ENCODE data around the gene PIK3AP1. TPM values are rescaled to one million over a fixed set of nuclear protein-coding genes. Genes with fewer than 3 reads are reported as not detected.

PIK3AP1 gene
- total RNA-seq, 1 donor from 2014 or later: 5.4 TPM

GRCh38 chr10:96609510-96609909, 110.8 kb downstream of the PIK3AP1 start:
- no peak for TF ChIP-seq CTCF (IDR thresholded peaks at IDR 0.05; ENCODE audit: borderline replicate concordance)
- no peaks in the 10 kb centered on the region for H3K9me3 ChIP-seq (replicated peaks)
- H3K4me3 ChIP-seq: no peak overlapping the region
- intact Hi-C loops (cut with micrococcal nuclease): no loop called here
- no peak for DNase-seq
- H3K36me3 ChIP-seq: no peaks in the 10 kb centered on the region
- no peak overlapping the region for H3K27ac ChIP-seq (replicated peaks)
- H3K27me3 ChIP-seq (ENCODE audit: low read depth): no peaks in the 10 kb centered on the region
- peaks cover 14% of the 10 kb centered on the region for H3K4me1 ChIP-seq

GRCh38 chr10:96608805-96609204, 111.5 kb downstream of the PIK3AP1 start:
- no peak for DNase-seq
- no peaks in the 10 kb centered on the region for H3K9me3 ChIP-seq (replicated peaks)
- peaks cover 8% of the 10 kb centered on the region for H3K4me1 ChIP-seq
- intact Hi-C loops (cut with micrococcal nuclease): no loop called here
- no peak for TF ChIP-seq CTCF (IDR thresholded peaks at IDR 0.05; ENCODE audit: borderline replicate concordance)
- H3K36me3 ChIP-seq: no peaks in the 10 kb centered on the region
- H3K27me3 ChIP-seq (ENCODE audit: low read depth): no peaks in the 10 kb centered on the region
- H3K27ac ChIP-seq (replicated peaks): no peak overlapping the region
- no peak overlapping the region for H3K4me3 ChIP-seq

- intact Hi-C loops (cut with micrococcal nuclease): no loop called here
- Histone ChIP-seq H3K4me1 (peaks cover 8% of the 10 kb centered on the region), H3K4me3 (no peak overlapping the region), H3K36me3 (no peaks in the 10 kb centered on the region), H3K9me3 (replicated peaks) (no peaks in the 10 kb centered on the region), H3K27me3 (ENCODE audit: low read depth) (no peaks in the 10 kb centered on the region), H3K27ac (replicated peaks) (no peak overlapping the region)
- DNase-seq: no peak
- no peak for TF ChIP-seq CTCF (IDR thresholded peaks at IDR 0.05; ENCODE audit: borderline replicate concordance)
Observed at GRCh38 chr10:96608262-96608661, 112.1 kb downstream of the PIK3AP1 start.

GRCh38 chr10:96606946-96607345, 113.4 kb downstream of the PIK3AP1 start:
- TF ChIP-seq CTCF (IDR thresholded peaks at IDR 0.05; ENCODE audit: borderline replicate concordance): no peak
- Histone ChIP-seq H3K4me1 (peaks cover 8% of the 10 kb centered on the region), H3K27ac (replicated peaks) (no peak overlapping the region), H3K9me3 (replicated peaks) (no peaks in the 10 kb centered on the region), H3K36me3 (no peaks in the 10 kb centered on the region), H3K4me3 (no peak overlapping the region), H3K27me3 (ENCODE audit: low read depth) (no peaks in the 10 kb centered on the region)
- DNase-seq: no peak
- intact Hi-C loops (cut with micrococcal nuclease): no loop called here

GRCh38 chr10:96606216-96606615, 114.1 kb downstream of the PIK3AP1 start:
- no peak overlapping the region for H3K27ac ChIP-seq (replicated peaks)
- peaks cover 8% of the 10 kb centered on the region for H3K4me1 ChIP-seq
- H3K27me3 ChIP-seq (ENCODE audit: low read depth): no peaks in the 10 kb centered on the region
- TF ChIP-seq CTCF (IDR thresholded peaks at IDR 0.05; ENCODE audit: borderline replicate concordance): no peak
- H3K36me3 ChIP-seq: no peaks in the 10 kb centered on the region
- no peak overlapping the region for H3K4me3 ChIP-seq
- DNase-seq: no peak
- intact Hi-C loops (cut with micrococcal nuclease): no loop called here
- no peaks in the 10 kb centered on the region for H3K9me3 ChIP-seq (replicated peaks)

- H3K4me3 ChIP-seq: no peak overlapping the region
- intact Hi-C loops (cut with micrococcal nuclease): no loop called here
- no peaks in the 10 kb centered on the region for H3K9me3 ChIP-seq (replicated peaks)
- H3K4me1 ChIP-seq: peaks cover 6% of the 10 kb centered on the region
- H3K27me3 ChIP-seq (ENCODE audit: low read depth): no peaks in the 10 kb centered on the region
- no peak for TF ChIP-seq CTCF (IDR thresholded peaks at IDR 0.05; ENCODE audit: borderline replicate concordance)
- H3K27ac ChIP-seq (replicated peaks): no peak overlapping the region
- no peak for DNase-seq
- H3K36me3 ChIP-seq: no peaks in the 10 kb centered on the region
Observed at GRCh38 chr10:96600337-96600736, 120.0 kb downstream of the PIK3AP1 start.
